Measurements from ENCODE around the gene TSSK2. TPM values are rescaled to one million over a fixed set of nuclear protein-coding genes. Genes with fewer than 3 reads are reported as not detected.

Gene TSSK2
- total RNA-seq, 1 donor from 2014 or later, result not detected

GRCh38 chr22:19143967-19144400 is 12.9 kb downstream of the TSSK2 start:
- H3K27me3 ChIP-seq (ENCODE audit: low read depth), result peaks cover 21% of the 10 kb centered on the region
- no peak for TF ChIP-seq CTCF (IDR thresholded peaks at IDR 0.05; ENCODE audit: borderline replicate concordance)
- no peak for DNase-seq
- peak overlapping the region; percentile 87 for H3K4me3 ChIP-seq
- peaks cover 38% of the 10 kb centered on the region for H3K36me3 ChIP-seq
- no peaks in the 10 kb centered on the region for H3K9me3 ChIP-seq (replicated peaks)
- intact Hi-C loops (cut with micrococcal nuclease), result no loop called here
- H3K27ac ChIP-seq (replicated peaks), result peak overlapping the region; percentile 78
- H3K4me1 ChIP-seq, result peaks cover 27% of the 10 kb centered on the region

- Histone ChIP-seq H3K9me3 (replicated peaks) (no peaks in the 10 kb centered on the region), H3K27me3 (ENCODE audit: low read depth) (peaks cover 44% of the 10 kb centered on the region), H3K4me3 (no peak overlapping the region), H3K36me3 (peaks cover 14% of the 10 kb centered on the region), H3K4me1 (peaks cover 34% of the 10 kb centered on the region), H3K27ac (replicated peaks) (no peak overlapping the region)
- DNase-seq, result no peak
- intact Hi-C loops (cut with micrococcal nuclease), result no loop called here
- no peak for TF ChIP-seq CTCF (IDR thresholded peaks at IDR 0.05; ENCODE audit: borderline replicate concordance)
Measured at GRCh38 chr22:19146215-19146968, 15.3 kb downstream of the TSSK2 start.

- H3K27ac ChIP-seq (replicated peaks), result no peak overlapping the region
- intact Hi-C loops (cut with micrococcal nuclease), result no loop called here
- H3K4me3 ChIP-seq, result no peak overlapping the region
- H3K36me3 ChIP-seq, result peaks cover 5% of the 10 kb centered on the region
- H3K27me3 ChIP-seq (ENCODE audit: low read depth), result peaks cover 53% of the 10 kb centered on the region
- no peak for DNase-seq
- TF ChIP-seq CTCF (IDR thresholded peaks at IDR 0.05; ENCODE audit: borderline replicate concordance), result no peak
- H3K4me1 ChIP-seq, result peaks cover 33% of the 10 kb centered on the region
- H3K9me3 ChIP-seq (replicated peaks), result no peaks in the 10 kb centered on the region
Measured at GRCh38 chr22:19147195-19147780, 16.2 kb downstream of the TSSK2 start.

GRCh38 chr22:19148417-19149046 is 17.4 kb downstream of the TSSK2 start:
- DNase-seq, result no peak
- Histone ChIP-seq H3K27me3 (ENCODE audit: low read depth) (peaks cover 65% of the 10 kb centered on the region), H3K9me3 (replicated peaks) (no peaks in the 10 kb centered on the region), H3K36me3 (no peaks in the 10 kb centered on the region), H3K27ac (replicated peaks) (no peak overlapping the region), H3K4me1 (peaks cover 20% of the 10 kb centered on the region), H3K4me3 (no peak overlapping the region)
- TF ChIP-seq CTCF (IDR thresholded peaks at IDR 0.05; ENCODE audit: borderline replicate concordance), result no peak
- intact Hi-C loops (cut with micrococcal nuclease), result no loop called here

- TF ChIP-seq CTCF (IDR thresholded peaks at IDR 0.05; ENCODE audit: borderline replicate concordance), result no peak
- Histone ChIP-seq H3K27me3 (ENCODE audit: low read depth) (peaks cover 72% of the 10 kb centered on the region), H3K27ac (replicated peaks) (no peak overlapping the region), H3K36me3 (no peaks in the 10 kb centered on the region), H3K4me3 (peak overlapping the region; percentile 50), H3K9me3 (replicated peaks) (no peaks in the 10 kb centered on the region), H3K4me1 (peaks cover 13% of the 10 kb centered on the region)
- DNase-seq, result no peak
- intact Hi-C loops (cut with micrococcal nuclease), result no loop called here
Measured at GRCh38 chr22:19149047-19149883, 18.2 kb downstream of the TSSK2 start.

All from left ventricle myocardium inferior (tissue), 1 donor.